HCT116 (cell line): ENCODE results near the gene GIMAP6. TPM values are rescaled to one million over a fixed set of nuclear protein-coding genes. Genes with fewer than 3 reads are reported as not detected.

Experiments
- ATAC-seq: fragments of 200-7000 bp; cut with Tn5 transposase; 2 replicates; pipeline ENCODE4 v1.9.1; 2020; ENCODE audit warnings: mild to moderate bottlenecking, moderate library complexity
- BruUV-seq: library from RNA; stranded (reverse); fragments of 400-500 nt; replicated peaks from 2 replicates; lab custom pipeline; 2021; lab: Mats Ljungman, UMichigan
- CTCF ChIA-PET: fragments of 300-600 bp; sonication (Branson Sonifier 250); formaldehyde crosslinking; loops from one replicate; lab custom pipeline; 2021; ENCODE audit warnings: antibody characterized with exemption; lab: Charles Lee
- POLR2A ChIA-PET: fragments of 300-600, 350-600 bp; sonication (Branson Sonifier 250); formaldehyde crosslinking; loops from one replicate; lab custom pipeline; 2021; ENCODE audit warnings: antibody characterized with exemption; lab: Charles Lee
- RAD21 ChIA-PET, 2 experiments: fragments of 300-600 bp; sonication (Branson Sonifier 250); formaldehyde crosslinking; loops; one replicate each; lab custom pipeline; 2023; ENCODE audit warnings: low total read pairs in 2 of 2; ENCODE audit not compliant: uncharacterized antibody in 2 of 2, unreplicated experiment in 2 of 2, low non-redundant PET in 1 of 2; lab: Charles Lee
- DNase-seq: peaks from one replicate; pipeline ENCODE4 v3.0.0-alpha.2; 2010; ENCODE audit warnings: low read depth, low spot score
- H2AFZ ChIP-seq: fragments of 200-600 bp; shearing (Covaris generic), sonication (generic); 2 replicates; pipeline ENCODE4 v1.6.1; 2017; ENCODE audit warnings: low read depth, mixed run types, mixed read lengths, antibody characterized with exemption, low read length; ENCODE audit not compliant: poor library complexity, severe bottlenecking
- H3K27ac ChIP-seq: 2 replicates; pipeline ENCODE4 v1.5.1; 2012; ENCODE audit warnings: low read depth, low read length
- H3K27me3 ChIP-seq: fragments of 200-600 bp; sonication (generic); 2 replicates; pipeline ENCODE4 v1.6.1; 2016; ENCODE audit warnings: mixed run types, low read length, mixed read lengths; ENCODE audit not compliant: insufficient read depth
- H3K36me3 ChIP-seq, 2 experiments: fragments of 200-500 bp in 1 of 2; fragments of 200-600 bp in 1 of 2; sonication (Bioruptor generic) in 1 of 2; sonication (generic) in 1 of 2; 2 replicates each; pipeline versions ENCODE4 v1.5.1 to v1.6.1; 2014 to 2016; ENCODE audit warnings: low read length in 2 of 2, inconsistent platforms in 1 of 2, mixed read lengths in 1 of 2, mixed run types in 1 of 2; ENCODE audit not compliant: insufficient read depth in 2 of 2, control insufficient read depth in 1 of 2
- H3K4me1 ChIP-seq, 2 experiments: fragments of 200-600 bp in 1 of 2; sonication (generic) in 1 of 2; 2 replicates each; pipeline versions ENCODE4 v1.5.1 to v1.6.1; 2012 to 2017; ENCODE audit warnings: low read length in 2 of 2, inconsistent platforms in 1 of 2, mild to moderate bottlenecking in 1 of 2, mixed read lengths in 1 of 2, mixed run types in 1 of 2, moderate library complexity in 1 of 2; ENCODE audit not compliant: insufficient read depth in 2 of 2, control insufficient read depth in 1 of 2
- H3K4me2 ChIP-seq: fragments of 200-600 bp; sonication (generic); 2 replicates; pipeline ENCODE4 v1.6.1; 2017; ENCODE audit warnings: mixed run types, low read length, mixed read lengths
- H3K4me3 ChIP-seq, 2 experiments: fragments of 200-600 bp in 1 of 2; sonication (generic) in 1 of 2; replicated peaks in 1 of 2; 2 replicates each; pipeline ENCODE4 v1.5.1; 2011 to 2016; ENCODE audit warnings: low read length in 2 of 2, control low read depth in 1 of 2, low read depth in 1 of 2, mild to moderate bottlenecking in 1 of 2, mixed read lengths in 1 of 2, mixed run types in 1 of 2
- H3K79me2 ChIP-seq: fragments of 200-600 bp; sonication (generic); 2 replicates; pipeline ENCODE4 v1.6.1; 2017; ENCODE audit warnings: mild to moderate bottlenecking, mixed run types, low read length, moderate library complexity, mixed read lengths; ENCODE audit not compliant: insufficient read depth
- H3K9ac ChIP-seq: fragments of 200-600 bp; sonication (generic); 2 replicates; pipeline ENCODE4 v1.6.1; 2016; ENCODE audit warnings: low read length, mixed read lengths
- H3K9me2 ChIP-seq: fragments of 200-600 bp; sonication (generic), shearing (Covaris generic); 2 replicates; pipeline ENCODE4 v1.6.1; 2017; ENCODE audit warnings: mixed run types, mild to moderate bottlenecking, moderate library complexity; ENCODE audit not compliant: insufficient read depth
- H3K9me3 ChIP-seq, 2 experiments: fragments of 200-500 bp in 1 of 2; fragments of 200-600 bp in 1 of 2; sonication (Bioruptor generic) in 1 of 2; sonication (generic) in 1 of 2; 2 replicates each; pipeline ENCODE4 v1.6.1; 2014 to 2017; ENCODE audit warnings: low read length in 2 of 2, mixed read lengths in 2 of 2, inconsistent platforms in 1 of 2, low read depth in 1 of 2, mild to moderate bottlenecking in 1 of 2, mixed run types in 1 of 2, moderate library complexity in 1 of 2; ENCODE audit not compliant: control insufficient read depth in 1 of 2, insufficient read depth in 1 of 2
- H4K20me1 ChIP-seq: fragments of 200-600 bp; sonication (generic), shearing (Covaris generic); 2 replicates; pipeline ENCODE4 v1.6.1; 2017; ENCODE audit warnings: mixed run types, mild to moderate bottlenecking, moderate library complexity; ENCODE audit not compliant: insufficient read depth
- CEBPB ChIP-seq: IDR thresholded peaks from 2 replicates; pipeline ENCODE4 v1.6.1; 2012; ENCODE audit warnings: low read depth
- SP1 ChIP-seq: IDR thresholded peaks from 2 replicates; pipeline ENCODE4 v1.6.1; 2012; ENCODE audit warnings: low read depth
- TCF7L2 ChIP-seq: IDR thresholded peaks from 2 replicates; pipeline ENCODE4 v1.7.0; 2011; ENCODE audit warnings: borderline replicate concordance, inconsistent platforms; ENCODE audit not compliant: insufficient read depth, insufficient read length; ENCODE audit errors: extremely low read depth
- YY1 ChIP-seq: IDR thresholded peaks from 2 replicates; pipeline ENCODE4 v1.6.1; 2011; ENCODE audit warnings: low read length, low read depth, moderate library complexity, mild to moderate bottlenecking; ENCODE audit not compliant: insufficient replicate concordance; ENCODE audit errors: extremely low read depth
- ZBTB33 ChIP-seq: IDR thresholded peaks from 2 replicates; pipeline ENCODE4 v1.6.1; 2011; ENCODE audit warnings: mild to moderate bottlenecking, low read length, moderate library complexity; ENCODE audit not compliant: insufficient replicate concordance; ENCODE audit errors: extremely low read depth
- intact Hi-C: fragments of 100-400 bp; cut with micrococcal nuclease; formaldehyde crosslinking; loops from 2 replicates; pipeline ENCODE4 v1.10.0; 2022
- total RNA-seq: library from RNA; stranded (reverse); gene quantifications from one replicate; pipeline ENCODE4 v1.2.1, GENCODE V29; 2021; ENCODE audit not compliant: unreplicated experiment
- TF ChIP-seq, protein P1 (sequence below): IDR thresholded peaks from 2 replicates; pipeline ENCODE4 v1.6.1; 2012

The GIMAP6 gene
- total RNA-seq, 1 experiment from 2014 or later, result 0.12 TPM

DNA sequence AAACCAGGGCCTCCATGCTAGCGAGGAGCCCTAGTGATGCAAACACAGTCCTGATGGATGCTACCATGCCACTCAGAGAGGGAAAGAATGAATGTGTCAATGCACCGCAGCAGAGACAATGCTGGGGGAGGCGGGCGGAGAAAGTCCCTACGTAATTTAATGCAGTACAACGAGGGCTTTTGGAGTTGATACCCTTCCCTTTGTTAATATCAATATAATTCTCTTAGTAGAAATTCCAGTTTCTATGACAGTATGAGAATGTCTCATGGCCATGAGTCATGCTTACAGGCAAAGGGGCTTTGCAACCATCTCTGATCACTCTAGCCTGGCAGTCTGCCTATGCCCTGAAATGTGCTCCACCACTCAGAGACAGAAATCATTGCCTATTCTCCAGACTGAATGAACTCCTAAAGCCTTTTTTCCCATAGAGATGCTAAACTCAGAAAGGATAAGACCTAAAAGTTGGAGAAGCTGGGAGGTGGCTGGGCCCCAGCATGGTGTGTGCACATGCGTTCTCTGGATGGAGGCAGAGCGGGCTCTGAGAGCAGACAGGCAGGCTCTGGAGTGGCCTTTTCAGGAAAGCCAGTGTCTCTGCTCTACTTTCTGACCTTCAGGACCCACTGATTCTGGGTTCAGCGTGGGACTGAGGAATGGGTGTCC lies 33.0 kb upstream of the GIMAP6 start:
- Histone ChIP-seq H3K79me2 (no peaks in the 10 kb centered on the region), H3K4me3 (no peak overlapping the region), H3K9me2 (no peaks in the 10 kb centered on the region), H3K9ac (no peak overlapping the region), H3K27me3 (0 out of 2 replicates have a peak, but pooled peaks cover 3% of the 10 kb centered on the region), H4K20me1 (no peaks in the 10 kb centered on the region), H3K36me3 (no peaks in the 10 kb centered on the region), H3K27ac (no peak overlapping the region), H3K9me3 (no peaks in the 10 kb centered on the region), H2AFZ (no peak overlapping the region), H3K4me1 (no peaks in the 10 kb centered on the region), H3K4me2 (no peak overlapping the region)
- POLR2A ChIA-PET, result no interaction called here
- intact Hi-C loops, result no loop called here
- ATAC-seq (no peak), DNase-seq (no peak)
- CTCF ChIA-PET, result no interaction called here
- TF ChIP-seq TCF7L2, result no peak
- no peak for TF ChIP-seq SP1
- TF ChIP-seq, protein P1, sequence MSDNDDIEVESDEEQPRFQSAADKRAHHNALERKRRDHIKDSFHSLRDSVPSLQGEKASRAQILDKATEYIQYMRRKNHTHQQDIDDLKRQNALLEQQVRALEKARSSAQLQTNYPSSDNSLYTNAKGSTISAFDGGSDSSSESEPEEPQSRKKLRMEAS, result no peak
- no peak for TF ChIP-seq ZBTB33
- TF ChIP-seq YY1, result no peak
- TF ChIP-seq CEBPB, result no peak
- BruUV-seq, result no TSS peak
- RAD21 ChIA-PET, result no interaction called here
